Fibroblast of lung (primary cell): Measurements from ENCODE around the gene TSPAN33. TPM values are rescaled to one million over a fixed set of nuclear protein-coding genes. Genes with fewer than 3 reads are reported as not detected.

ENCODE experiments used
- DNase-seq, 2 donors: peaks; one replicate each; pipeline versions ENCODE4 v3.0.0 to v3.0.0-alpha.2; 2010; ENCODE audit warnings: low read depth in 2 of 2
- H2AFZ ChIP-seq: 2 replicates; pipeline ENCODE4 v1.5.1; 2012; ENCODE audit warnings: low read length, control low read depth, inconsistent platforms
- H3K27ac ChIP-seq: 2 replicates; pipeline ENCODE4 v1.5.1; 2011; ENCODE audit warnings: low read length, control low read depth; ENCODE audit not compliant: insufficient read depth
- H3K27me3 ChIP-seq: 2 replicates; pipeline ENCODE4 v1.5.1; 2011; ENCODE audit warnings: mild to moderate bottlenecking, low read length; ENCODE audit not compliant: control insufficient read depth, insufficient read depth
- H3K36me3 ChIP-seq: 2 replicates; pipeline ENCODE4 v1.5.1; 2011; ENCODE audit warnings: low read length; ENCODE audit not compliant: control insufficient read depth, insufficient read depth
- H3K4me1 ChIP-seq: 2 replicates; pipeline ENCODE4 v1.5.1; 2011; ENCODE audit warnings: low read length; ENCODE audit not compliant: control insufficient read depth, insufficient read depth; ENCODE audit errors: extremely low read depth
- H3K4me2 ChIP-seq: 2 replicates; pipeline ENCODE4 v1.5.1; 2011; ENCODE audit warnings: low read length, control low read depth; ENCODE audit not compliant: insufficient read depth; ENCODE audit errors: extremely low read depth
- H3K4me3 ChIP-seq, 4 experiments: fragments of 200-600 bp in 1 of 4; sonication (generic) in 1 of 4; replicated peaks in 1 of 4; 2 replicates each; pipeline ENCODE4 v1.5.1; 2011 to 2016; ENCODE audit warnings: low read length in 4 of 4, low read depth in 3 of 4, mild to moderate bottlenecking in 3 of 4, control low read depth in 2 of 4, inconsistent platforms in 1 of 4, mixed read lengths in 1 of 4; ENCODE audit not compliant: insufficient read depth in 1 of 4; ENCODE audit errors: control extremely low read depth in 1 of 4
- H3K79me2 ChIP-seq: 2 replicates; pipeline ENCODE4 v1.5.1; 2012; ENCODE audit warnings: mild to moderate bottlenecking, low read length, inconsistent platforms; ENCODE audit not compliant: control insufficient read depth, insufficient read depth
- H3K9ac ChIP-seq: 2 replicates; pipeline ENCODE4 v1.5.1; 2011; ENCODE audit warnings: mild to moderate bottlenecking, low read length, control low read depth; ENCODE audit not compliant: insufficient read depth
- H3K9me3 ChIP-seq: 2 replicates; pipeline ENCODE4 v1.5.1; 2012; ENCODE audit warnings: low read depth, low read length; ENCODE audit not compliant: control insufficient read depth, insufficient read depth
- H4K20me1 ChIP-seq: 2 replicates; pipeline ENCODE4 v1.5.1; 2011; ENCODE audit warnings: low read length; ENCODE audit not compliant: control insufficient read depth, insufficient read depth; ENCODE audit errors: extremely low read depth
- CTCF ChIP-seq, 2 donors: IDR thresholded peaks in 1 of 2; conservative IDR thresholded peaks in 1 of 2; 1 replicate in 1 of 2; 2 replicates in 1 of 2; pipeline ENCODE4 v1.5.1; 2011 to 2012; ENCODE audit warnings: low read length in 2 of 2, control low read depth in 1 of 2, inconsistent platforms in 1 of 2, low read depth in 1 of 2, mild to moderate bottlenecking in 1 of 2
- EZH2 ChIP-seq: IDR thresholded peaks from 2 replicates; pipeline ENCODE4 v1.5.1; 2012; ENCODE audit warnings: low read length, control low read depth, mild to moderate bottlenecking; ENCODE audit errors: missing control alignments
- polyA plus RNA-seq, 2 donors: library from polyadenylated mRNA; depleted of rRNA in 1 of 2; stranded (reverse) in 1 of 2; unstranded in 1 of 2; fragments of >200 nt; gene quantifications; 2 replicates each; pipeline ENCODE4 v1.2.1, GENCODE V29; 2011 to 2012; ENCODE audit warnings: missing spikeins in 1 of 2
- total RNA-seq: library from RNA; depleted of rRNA; stranded (reverse); fragments of >200 nt; gene quantifications from 2 replicates; pipeline ENCODE4 v1.2.1, GENCODE V29; 2014

TSPAN33 gene
- total and polyA plus RNA-seq, 2 donors (not counting 1 experiment from before 2014, with no cell fraction given): 0.17 to 0.36 TPM

- Histone ChIP-seq H4K20me1 (no peaks in the 10 kb centered on the region), H3K4me2 (no peak overlapping the region), H3K9me3 (no peaks in the 10 kb centered on the region), H3K27ac (no peak overlapping the region), H3K79me2 (no peaks in the 10 kb centered on the region), H3K27me3 (no peaks in the 10 kb centered on the region), H3K4me1 (no peaks in the 10 kb centered on the region), H3K36me3 (no peaks in the 10 kb centered on the region), H2AFZ (no peak overlapping the region), H3K4me3 (no peak overlapping the region), H3K9ac (no peak overlapping the region)
- no peak for TF ChIP-seq CTCF (conservative IDR thresholded peaks at IDR 0.05 in 1 of 2, IDR thresholded peaks at IDR 0.05 in 1 of 2; ENCODE audit: low read depth in 1 of 2, low read length in 2 of 2)
- TF ChIP-seq EZH2: no peak
- DNase-seq: peak in 1 of 2 donors; percentile 27
These were observed 35.9 kb upstream of the TSPAN33 start for GRCh38 chr7:129108581-129108980.

- Histone ChIP-seq H3K9me3 (no peaks in the 10 kb centered on the region), H3K4me2 (no peak overlapping the region), H3K36me3 (no peaks in the 10 kb centered on the region), H3K9ac (no peak overlapping the region), H3K79me2 (no peaks in the 10 kb centered on the region), H2AFZ (no peak overlapping the region), H3K27me3 (no peaks in the 10 kb centered on the region), H3K27ac (no peak overlapping the region), H3K4me1 (no peaks in the 10 kb centered on the region), H3K4me3 (no peak overlapping the region), H4K20me1 (no peaks in the 10 kb centered on the region)
- no peak for DNase-seq
- TF ChIP-seq CTCF (conservative IDR thresholded peaks at IDR 0.05 in 1 of 2, IDR thresholded peaks at IDR 0.05 in 1 of 2; ENCODE audit: low read depth in 1 of 2, low read length in 2 of 2) (no peak), EZH2 (no peak)
These were observed 34.1 kb upstream of the TSPAN33 start for GRCh38 chr7:129110258-129110981.

- no peak overlapping the region for H3K4me3 ChIP-seq
- no peak overlapping the region for H3K9ac ChIP-seq
- no peak for DNase-seq
- TF ChIP-seq EZH2: no peak
- TF ChIP-seq CTCF (conservative IDR thresholded peaks at IDR 0.05 in 1 of 2, IDR thresholded peaks at IDR 0.05 in 1 of 2; ENCODE audit: low read depth in 1 of 2, low read length in 2 of 2): no peak
- no peaks in the 10 kb centered on the region for H4K20me1 ChIP-seq
- H3K27ac ChIP-seq: no peak overlapping the region
- H3K79me2 ChIP-seq: no peaks in the 10 kb centered on the region
- no peaks in the 10 kb centered on the region for H3K4me1 ChIP-seq
- no peaks in the 10 kb centered on the region for H3K36me3 ChIP-seq
- H3K9me3 ChIP-seq: no peaks in the 10 kb centered on the region
- H3K4me2 ChIP-seq: no peak overlapping the region
- H3K27me3 ChIP-seq: no peaks in the 10 kb centered on the region
- H2AFZ ChIP-seq: no peak overlapping the region
These were observed 33.5 kb upstream of the TSPAN33 start for GRCh38 chr7:129110982-129111376.
